Liver (tissue), 3 donors: ENCODE results near the gene PLCD3.

ENCODE experiments used
- FOXA1 ChIP-seq: IDR thresholded peaks from 2 replicates; pipeline ENCODE4 v1.6.1; 2016; ENCODE audit warnings: antibody characterized with exemption
- HNF4G ChIP-seq: IDR thresholded peaks from 2 replicates; pipeline ENCODE4 v1.6.1; 2016; ENCODE audit warnings: antibody characterized with exemption
- MAX ChIP-seq: IDR thresholded peaks from 2 replicates; pipeline ENCODE4 v1.6.1; 2016; ENCODE audit warnings: antibody characterized with exemption
- NR2F2 ChIP-seq: IDR thresholded peaks from 2 replicates; pipeline ENCODE4 v1.6.1; 2016; ENCODE audit warnings: antibody characterized with exemption
- RAD21 ChIP-seq, 2 donors: IDR thresholded peaks; 2 replicates each; pipeline ENCODE4 v1.6.1; 2016; ENCODE audit warnings: antibody characterized with exemption in 2 of 2, mild to moderate bottlenecking in 2 of 2
- YY1 ChIP-seq: IDR thresholded peaks from 2 replicates; pipeline ENCODE4 v1.6.1; 2016; ENCODE audit warnings: antibody characterized with exemption, mild to moderate bottlenecking
- ZBTB33 ChIP-seq: IDR thresholded peaks from 2 replicates; pipeline ENCODE4 v1.6.1; 2016; ENCODE audit warnings: antibody characterized with exemption
- TF ChIP-seq, protein P1 (sequence below): fragments of 150-350 bp; IDR thresholded peaks from 2 replicates; pipeline ENCODE4 v1.5.1; 2017; ENCODE audit warnings: improper control_type of control experiment, low read depth, low read length; ENCODE audit not compliant: missing input control
- donor health status: healthy.
- donor health status: healthy.

DNA sequence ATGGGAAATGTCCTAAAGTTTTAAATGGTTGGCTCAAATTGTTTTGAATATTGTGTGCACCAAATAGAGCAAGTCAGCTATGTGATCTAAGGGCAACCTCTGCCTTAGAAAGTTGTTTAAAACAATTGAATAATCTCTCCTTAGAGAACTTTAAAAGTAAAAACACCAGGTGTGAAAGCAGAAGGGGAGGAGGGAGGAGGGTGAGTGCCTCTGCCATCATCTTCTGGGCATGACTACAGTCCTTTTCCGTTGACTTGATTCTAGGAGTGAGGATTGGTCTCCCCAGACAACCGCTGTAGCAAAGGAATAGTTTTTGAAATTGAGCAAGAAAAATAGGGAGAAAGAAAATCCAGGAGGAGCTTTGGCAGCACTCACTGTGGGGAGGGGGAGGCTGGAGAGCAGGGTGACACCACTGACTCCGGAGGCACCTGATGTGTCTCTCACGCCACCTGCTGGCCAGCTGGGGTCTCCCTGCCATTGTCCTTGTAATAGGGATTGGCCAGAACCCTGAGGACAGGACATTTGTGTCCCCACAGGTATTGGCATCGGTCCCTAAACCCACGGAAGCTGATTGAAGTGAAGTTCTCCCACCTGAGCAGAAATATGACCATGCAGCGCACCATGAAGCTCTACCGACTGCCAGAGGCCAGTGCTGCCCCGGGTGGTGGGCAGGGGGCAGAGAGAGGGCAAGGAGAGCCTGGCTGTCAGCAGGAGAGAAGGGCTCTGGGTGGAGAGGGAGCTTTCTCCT is 33.3 kb downstream of the PLCD3 start:
- TF ChIP-seq, protein P1, sequence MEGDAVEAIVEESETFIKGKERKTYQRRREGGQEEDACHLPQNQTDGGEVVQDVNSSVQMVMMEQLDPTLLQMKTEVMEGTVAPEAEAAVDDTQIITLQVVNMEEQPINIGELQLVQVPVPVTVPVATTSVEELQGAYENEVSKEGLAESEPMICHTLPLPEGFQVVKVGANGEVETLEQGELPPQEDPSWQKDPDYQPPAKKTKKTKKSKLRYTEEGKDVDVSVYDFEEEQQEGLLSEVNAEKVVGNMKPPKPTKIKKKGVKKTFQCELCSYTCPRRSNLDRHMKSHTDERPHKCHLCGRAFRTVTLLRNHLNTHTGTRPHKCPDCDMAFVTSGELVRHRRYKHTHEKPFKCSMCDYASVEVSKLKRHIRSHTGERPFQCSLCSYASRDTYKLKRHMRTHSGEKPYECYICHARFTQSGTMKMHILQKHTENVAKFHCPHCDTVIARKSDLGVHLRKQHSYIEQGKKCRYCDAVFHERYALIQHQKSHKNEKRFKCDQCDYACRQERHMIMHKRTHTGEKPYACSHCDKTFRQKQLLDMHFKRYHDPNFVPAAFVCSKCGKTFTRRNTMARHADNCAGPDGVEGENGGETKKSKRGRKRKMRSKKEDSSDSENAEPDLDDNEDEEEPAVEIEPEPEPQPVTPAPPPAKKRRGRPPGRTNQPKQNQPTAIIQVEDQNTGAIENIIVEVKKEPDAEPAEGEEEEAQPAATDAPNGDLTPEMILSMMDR = peak; percentile 90
- TF ChIP-seq HNF4G = no peak
- TF ChIP-seq ZBTB33 = no peak
- TF ChIP-seq NR2F2 = no peak
- no peak for TF ChIP-seq YY1
- no peak for TF ChIP-seq FOXA1
- no peak for TF ChIP-seq MAX
- peak; percentile 92 to 96 for TF ChIP-seq RAD21 (IDR thresholded peaks at IDR 0.05)
